Measurements from ENCODE around the gene SOCS6. TPM values are rescaled to one million over a fixed set of nuclear protein-coding genes. Genes with fewer than 3 reads are reported as not detected.
"Not testable (repeated sequence)": the region's sequence is repeated elsewhere in the genome, so short reads cannot be mapped to it uniquely, and the experiment has no call there.

SOCS6 gene, protein sequence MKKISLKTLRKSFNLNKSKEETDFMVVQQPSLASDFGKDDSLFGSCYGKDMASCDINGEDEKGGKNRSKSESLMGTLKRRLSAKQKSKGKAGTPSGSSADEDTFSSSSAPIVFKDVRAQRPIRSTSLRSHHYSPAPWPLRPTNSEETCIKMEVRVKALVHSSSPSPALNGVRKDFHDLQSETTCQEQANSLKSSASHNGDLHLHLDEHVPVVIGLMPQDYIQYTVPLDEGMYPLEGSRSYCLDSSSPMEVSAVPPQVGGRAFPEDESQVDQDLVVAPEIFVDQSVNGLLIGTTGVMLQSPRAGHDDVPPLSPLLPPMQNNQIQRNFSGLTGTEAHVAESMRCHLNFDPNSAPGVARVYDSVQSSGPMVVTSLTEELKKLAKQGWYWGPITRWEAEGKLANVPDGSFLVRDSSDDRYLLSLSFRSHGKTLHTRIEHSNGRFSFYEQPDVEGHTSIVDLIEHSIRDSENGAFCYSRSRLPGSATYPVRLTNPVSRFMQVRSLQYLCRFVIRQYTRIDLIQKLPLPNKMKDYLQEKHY
- total RNA-seq: 10 to 100 TPM; 16.3 to 26.5 (median 18.5) TPM

DNA sequence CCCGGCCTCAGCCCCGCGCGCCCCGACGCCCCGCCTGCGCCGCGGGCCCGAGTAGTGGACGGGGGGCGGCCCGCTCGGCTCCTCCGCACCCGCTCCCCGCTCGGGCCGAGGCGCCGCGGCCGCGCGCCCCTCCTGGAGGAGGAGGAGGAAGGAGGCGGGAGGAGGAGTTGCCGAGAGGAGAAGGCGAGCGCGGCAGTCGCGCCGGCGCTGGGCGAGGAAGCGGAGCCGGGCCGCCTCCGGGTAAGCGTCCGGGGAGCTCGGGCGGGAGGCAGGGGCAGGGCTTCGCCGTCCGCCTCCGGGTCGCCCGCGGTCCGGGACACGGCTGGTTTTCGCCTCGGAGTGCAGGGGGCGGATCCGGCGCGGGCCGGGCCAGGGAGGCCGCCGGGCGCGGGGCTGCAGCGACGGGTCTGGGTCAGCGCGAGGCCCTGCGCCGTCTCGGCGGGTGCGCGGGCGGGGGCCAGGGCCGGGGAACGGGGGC is at the start of gene SOCS6:
Gene SOCS6 (plus strand): TSS at position 195 of the 478 bp plus-strand sequence. CDS start 35,624 bp downstream, outside the sequence.
- Histone ChIP-seq H3K4me3 (peak within 1 kb of the TSS; percentile 90), H3K27me3 (no peaks in the 10 kb centered on the region), H3K4me1 (peaks cover 39% of the 10 kb centered on the region), H3K9me3 (no peaks in the 10 kb centered on the region), H3K36me3 (no peaks in the 10 kb centered on the region), H3K27ac (peak within 1 kb of the TSS; percentile 96)
- WGBS: 0% methylated on average over 30 of the region's 77 CpGs
- DNase-seq (ENCODE audit: low spot score in 2 of 2): peak; percentile 68 to 82
- peak in 1 of 3 donors; percentile 25 for TF ChIP-seq POLR2AphosphoS5 (IDR thresholded peaks at IDR 0.05)
- TF ChIP-seq, protein P1, sequence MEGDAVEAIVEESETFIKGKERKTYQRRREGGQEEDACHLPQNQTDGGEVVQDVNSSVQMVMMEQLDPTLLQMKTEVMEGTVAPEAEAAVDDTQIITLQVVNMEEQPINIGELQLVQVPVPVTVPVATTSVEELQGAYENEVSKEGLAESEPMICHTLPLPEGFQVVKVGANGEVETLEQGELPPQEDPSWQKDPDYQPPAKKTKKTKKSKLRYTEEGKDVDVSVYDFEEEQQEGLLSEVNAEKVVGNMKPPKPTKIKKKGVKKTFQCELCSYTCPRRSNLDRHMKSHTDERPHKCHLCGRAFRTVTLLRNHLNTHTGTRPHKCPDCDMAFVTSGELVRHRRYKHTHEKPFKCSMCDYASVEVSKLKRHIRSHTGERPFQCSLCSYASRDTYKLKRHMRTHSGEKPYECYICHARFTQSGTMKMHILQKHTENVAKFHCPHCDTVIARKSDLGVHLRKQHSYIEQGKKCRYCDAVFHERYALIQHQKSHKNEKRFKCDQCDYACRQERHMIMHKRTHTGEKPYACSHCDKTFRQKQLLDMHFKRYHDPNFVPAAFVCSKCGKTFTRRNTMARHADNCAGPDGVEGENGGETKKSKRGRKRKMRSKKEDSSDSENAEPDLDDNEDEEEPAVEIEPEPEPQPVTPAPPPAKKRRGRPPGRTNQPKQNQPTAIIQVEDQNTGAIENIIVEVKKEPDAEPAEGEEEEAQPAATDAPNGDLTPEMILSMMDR (IDR thresholded peaks at IDR 0.05): no peak
- no peak for TF ChIP-seq EP300 (IDR thresholded peaks at IDR 0.05)
- TF ChIP-seq POLR2A (IDR thresholded peaks at IDR 0.05): peak in 1 of 2 donors; percentile 67

DNA sequence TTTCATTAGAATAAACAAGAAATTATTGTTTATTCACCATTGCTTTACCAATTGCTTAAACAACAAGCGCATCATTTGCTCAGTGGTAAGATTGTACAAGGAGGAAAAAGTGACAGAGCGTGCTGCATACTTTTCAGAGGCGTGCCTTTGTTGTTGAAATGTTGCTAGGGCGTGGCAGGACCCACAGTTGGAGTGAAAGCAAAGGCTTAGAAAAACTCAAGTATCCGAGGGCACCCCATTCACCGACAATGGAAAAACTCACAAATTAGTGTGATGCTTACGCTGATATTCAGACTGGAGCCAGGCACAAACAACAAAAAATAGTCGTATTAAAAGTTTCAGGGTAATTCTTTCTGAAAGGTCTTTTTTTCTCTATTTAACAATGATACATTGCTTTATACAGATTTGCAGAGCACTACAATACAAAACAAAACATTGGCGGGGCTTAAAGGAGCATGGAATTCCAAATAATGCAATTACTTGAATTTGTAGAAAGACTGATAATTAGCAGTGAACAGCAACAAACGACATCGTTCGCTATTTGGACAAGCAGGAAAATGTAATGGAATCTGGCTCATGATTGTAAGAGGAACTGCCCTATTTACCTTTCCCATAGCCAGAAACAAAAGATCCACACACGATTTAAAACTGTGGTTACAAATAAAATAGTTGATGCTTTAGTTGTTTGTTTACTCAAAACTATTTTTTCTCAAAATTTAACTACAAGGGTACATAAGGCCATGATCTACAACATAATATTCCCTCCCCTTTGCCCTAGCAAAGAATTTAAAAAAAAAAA is 45.5 kb upstream of the SOCS6 start:
- Histone ChIP-seq H3K9me3 (no peaks in the 10 kb centered on the region), H3K36me3 (no peaks in the 10 kb centered on the region), H3K4me1 (no peaks in the 10 kb centered on the region), H3K27ac (peak overlapping the region; percentile 63), H3K4me3 (peak overlapping the region; percentile 6), H3K27me3 (no peaks in the 10 kb centered on the region)
- TF ChIP-seq POLR2A (IDR thresholded peaks at IDR 0.05) (no peak), POLR2AphosphoS5 (IDR thresholded peaks at IDR 0.05) (no peak), EP300 (IDR thresholded peaks at IDR 0.05) (no peak)
- TF ChIP-seq, protein P1 (IDR thresholded peaks at IDR 0.05): no peak
- no peak for DNase-seq (ENCODE audit: low spot score in 2 of 2)
- WGBS: 53% methylated on average over 13 of the region's 13 CpGs

DNA sequence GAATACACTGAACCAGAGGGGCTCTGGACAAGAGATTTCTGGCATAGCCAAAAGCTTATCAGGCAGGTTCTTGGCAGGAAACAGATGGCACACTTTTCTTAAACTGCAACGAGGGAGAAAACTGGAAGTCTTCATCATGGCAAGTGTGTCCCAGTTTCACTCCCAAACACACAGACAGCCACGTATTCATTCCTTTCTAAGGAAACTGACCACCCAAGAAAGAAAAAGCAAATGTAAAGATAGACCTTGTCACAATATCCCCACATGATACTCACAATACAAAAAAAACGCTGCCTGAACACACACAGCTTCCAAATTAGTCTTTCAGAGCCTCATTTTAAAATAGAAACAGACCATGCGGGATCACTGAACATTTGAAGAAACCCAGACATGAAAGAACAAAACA is 42.8 kb upstream of the SOCS6 start:
- H3K36me3 ChIP-seq: no peaks in the 10 kb centered on the region
- WGBS: 26% methylated on average over 4 of the region's 4 CpGs
- H3K27me3 ChIP-seq: no peaks in the 10 kb centered on the region
- H3K4me3 ChIP-seq: no peak overlapping the region
- no peak overlapping the region for H3K27ac ChIP-seq
- TF ChIP-seq, protein P1 (IDR thresholded peaks at IDR 0.05): no peak
- TF ChIP-seq POLR2AphosphoS5 (IDR thresholded peaks at IDR 0.05): no peak
- no peak for TF ChIP-seq POLR2A (IDR thresholded peaks at IDR 0.05)
- TF ChIP-seq EP300 (IDR thresholded peaks at IDR 0.05): no peak
- H3K4me1 ChIP-seq: no peaks in the 10 kb centered on the region
- H3K9me3 ChIP-seq: no peaks in the 10 kb centered on the region
- DNase-seq (ENCODE audit: low spot score in 2 of 2): no peak

DNA sequence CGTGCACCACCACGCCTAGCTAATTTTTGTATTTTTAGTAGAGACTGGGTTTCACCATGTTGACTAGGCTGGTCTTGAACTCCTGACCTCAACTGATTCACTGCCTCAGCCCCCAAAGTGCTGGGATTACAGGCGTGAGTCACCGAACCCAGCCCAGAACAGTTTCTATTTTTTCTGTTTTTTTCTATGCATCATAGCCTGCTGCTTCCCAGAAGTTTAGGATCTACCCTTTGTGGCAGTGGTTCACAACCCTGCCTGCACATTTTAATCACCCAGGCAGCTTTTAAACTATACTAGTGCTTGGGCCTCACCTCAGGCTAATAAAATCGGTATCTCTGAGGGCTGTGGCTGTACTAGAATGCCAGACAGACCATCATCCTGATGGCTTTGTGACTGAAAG is 39.7 kb upstream of the SOCS6 start:
- Histone ChIP-seq H3K36me3 (no peaks in the 10 kb centered on the region), H3K9me3 (no peaks in the 10 kb centered on the region), H3K27me3 (no peaks in the 10 kb centered on the region), H3K4me1 (no peaks in the 10 kb centered on the region), H3K27ac (no peak overlapping the region), H3K4me3 (no peak overlapping the region)
- 82% methylated on average over 5 of the region's 5 CpGs for WGBS
- no peak for DNase-seq (ENCODE audit: low spot score in 2 of 2)
- no peak for TF ChIP-seq POLR2A (IDR thresholded peaks at IDR 0.05)
- no peak for TF ChIP-seq EP300 (IDR thresholded peaks at IDR 0.05)
- TF ChIP-seq, protein P1 (IDR thresholded peaks at IDR 0.05): no peak
- TF ChIP-seq POLR2AphosphoS5 (IDR thresholded peaks at IDR 0.05): no peak

DNA sequence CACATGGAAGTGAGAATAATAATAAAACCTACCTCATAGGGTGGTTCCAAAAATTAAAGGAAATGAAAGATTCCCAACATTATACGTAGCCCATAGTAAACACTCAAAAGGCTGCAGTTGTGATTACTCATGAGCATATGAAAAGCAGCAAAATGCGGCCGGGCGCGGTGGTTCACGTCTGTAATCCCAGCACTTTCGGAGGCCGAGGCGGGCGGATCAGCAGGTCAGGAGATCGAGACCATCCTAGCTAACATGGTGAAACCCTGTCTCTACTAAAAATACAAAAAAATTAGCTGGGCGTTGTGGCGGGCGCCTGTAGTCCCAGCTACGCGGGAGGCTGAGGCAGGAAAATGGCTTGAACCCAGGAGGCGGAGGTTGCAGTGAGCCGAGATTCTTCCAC is 39.0 kb upstream of the SOCS6 start:
- not testable (repeated sequence) for H3K27ac ChIP-seq; H3K9me3 ChIP-seq; H3K4me3 ChIP-seq; H3K4me1 ChIP-seq; H3K36me3 ChIP-seq; H3K27me3 ChIP-seq; DNase-seq (ENCODE audit: low spot score in 2 of 2)
- WGBS: 97% methylated on average over 18 of the region's 18 CpGs
